SU-DHL-6 (cell line): ENCODE measurements around the gene CAPN5.

ENCODE experiments used
- H2AFZ ChIP-seq: fragments of 200-600 bp; sonication (generic); 2 replicates; pipeline ENCODE4 v1.6.1; 2014; ENCODE audit warnings: low read depth, mild to moderate bottlenecking, moderate library complexity, mixed read lengths, antibody characterized with exemption, low read length; ENCODE audit not compliant: severe bottlenecking
- H3F3A ChIP-seq: fragments of 200-600 bp; shearing (Covaris generic); 2 replicates; pipeline ENCODE4 v1.6.0; 2016; ENCODE audit warnings: antibody characterized with exemption, mild to moderate bottlenecking; ENCODE audit not compliant: insufficient read depth
- H3K27ac ChIP-seq: fragments of 200-600 bp; sonication (generic); 2 replicates; pipeline ENCODE4 v1.5.1; 2016; ENCODE audit warnings: low read depth, mild to moderate bottlenecking, low read length, moderate library complexity, mixed read lengths
- H3K27me3 ChIP-seq: fragments of 200-600 bp; sonication (generic), shearing (Covaris generic); 2 replicates; pipeline ENCODE4 v1.6.0; 2014; ENCODE audit warnings: mild to moderate bottlenecking, low read length
- H3K36me3 ChIP-seq: fragments of 200-600 bp; sonication (generic); 2 replicates; pipeline ENCODE4 v1.6.1; 2014; ENCODE audit warnings: mild to moderate bottlenecking, low read length, mixed read lengths
- H3K4me2 ChIP-seq: fragments of 300-600, 200-600 bp; shearing (Covaris generic), sonication (generic); 2 replicates; pipeline ENCODE4 v1.6.0; 2014; ENCODE audit warnings: low read length, low read depth, mild to moderate bottlenecking; ENCODE audit not compliant: poor library complexity, severe bottlenecking
- H3K4me3 ChIP-seq: fragments of 200-600 bp; sonication (generic); 2 replicates; pipeline ENCODE4 v1.5.1; 2014; ENCODE audit warnings: antibody characterized with exemption, low read length, mild to moderate bottlenecking, mixed read lengths; ENCODE audit not compliant: insufficient read depth, poor library complexity, severe bottlenecking
- H3K79me2 ChIP-seq: fragments of 200-600 bp; sonication (generic); 2 replicates; pipeline ENCODE4 v1.6.1; 2014; ENCODE audit warnings: mild to moderate bottlenecking, low read length, moderate library complexity; ENCODE audit not compliant: insufficient read depth
- H3K9ac ChIP-seq: fragments of 200-600 bp; sonication (generic); 2 replicates; pipeline ENCODE4 v1.7.0; 2014; ENCODE audit warnings: mild to moderate bottlenecking, low read length
- H3K9me2 ChIP-seq: fragments of 200-600 bp; sonication (generic); replicated peaks from 2 replicates; pipeline ENCODE4 v1.6.1; 2014; ENCODE audit warnings: low read length; ENCODE audit not compliant: insufficient read depth
- H3K9me3 ChIP-seq: fragments of 200-600 bp; sonication (generic); 2 replicates; pipeline ENCODE4 v1.6.1; 2014; ENCODE audit warnings: low read length, mixed read lengths; ENCODE audit not compliant: insufficient read depth
- H4K20me1 ChIP-seq: fragments of 200-600 bp; sonication (generic); 2 replicates; pipeline ENCODE4 v1.6.1; 2014; ENCODE audit warnings: low read depth, mild to moderate bottlenecking, antibody characterized with exemption, low read length, moderate library complexity, mixed read lengths
- EZH2phosphoT487 ChIP-seq: fragments of 200-600 bp; sonication (generic), shearing (Covaris generic); conservative IDR thresholded peaks from 2 replicates; pipeline ENCODE4 v1.6.1; 2018; ENCODE audit warnings: mild to moderate bottlenecking, antibody characterized with exemption, low read length, moderate library complexity, mixed read lengths
- TF ChIP-seq, protein P1 (sequence below): fragments of 200-600 bp; sonication (generic); IDR thresholded peaks from one replicate; pipeline ENCODE4 v1.5.1; 2017; ENCODE audit warnings: antibody characterized with exemption, mild to moderate bottlenecking, low read length, moderate library complexity; ENCODE audit not compliant: insufficient read depth, poor library complexity, severe bottlenecking

CAPN5 gene

DNA sequence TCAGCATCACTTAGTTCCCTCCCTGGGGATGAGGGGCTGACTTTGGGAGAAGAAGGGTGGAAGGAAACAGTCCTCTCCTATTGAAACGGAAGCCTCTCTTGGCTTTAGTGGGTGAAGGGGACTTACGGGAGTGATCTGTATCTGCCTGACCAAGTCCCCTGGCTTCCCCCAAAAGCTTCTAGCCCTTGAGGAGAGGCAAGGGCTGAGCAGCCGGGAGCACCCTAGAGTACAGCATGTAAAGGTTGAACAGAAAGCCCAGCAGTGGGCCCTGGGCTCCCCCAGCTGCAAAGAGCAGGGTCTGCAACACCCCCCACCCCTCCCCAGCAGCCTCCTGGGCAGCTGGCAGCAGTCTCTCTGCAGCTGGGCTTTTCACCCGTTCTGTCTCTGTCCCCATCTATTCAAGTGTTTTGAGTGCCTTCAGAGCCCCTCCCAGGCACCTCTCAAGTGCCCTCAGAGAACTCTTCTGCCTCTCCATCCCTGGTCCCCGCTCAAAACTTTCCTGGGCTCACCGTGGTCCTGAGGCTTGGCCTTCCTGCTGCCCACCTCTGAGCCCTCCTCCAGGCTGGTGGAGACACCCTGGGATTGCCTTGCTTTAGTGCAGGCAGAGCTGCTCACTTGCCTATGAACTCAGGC is 2.7 kb downstream of the CAPN5 start:
- Histone ChIP-seq H3F3A (no peaks in the 10 kb centered on the region), H4K20me1 (no peaks in the 10 kb centered on the region), H3K9me2 (no peaks in the 10 kb centered on the region), H3K79me2 (no peaks in the 10 kb centered on the region), H3K9ac (no peak overlapping the region), H2AFZ (no peak overlapping the region), H3K4me2 (no peak overlapping the region), H3K27ac (no peak overlapping the region), H3K9me3 (no peaks in the 10 kb centered on the region), H3K27me3 (no peaks in the 10 kb centered on the region), H3K4me3 (no peak overlapping the region), H3K36me3 (no peaks in the 10 kb centered on the region)
- TF ChIP-seq EZH2phosphoT487: no peak
- TF ChIP-seq, protein P1, sequence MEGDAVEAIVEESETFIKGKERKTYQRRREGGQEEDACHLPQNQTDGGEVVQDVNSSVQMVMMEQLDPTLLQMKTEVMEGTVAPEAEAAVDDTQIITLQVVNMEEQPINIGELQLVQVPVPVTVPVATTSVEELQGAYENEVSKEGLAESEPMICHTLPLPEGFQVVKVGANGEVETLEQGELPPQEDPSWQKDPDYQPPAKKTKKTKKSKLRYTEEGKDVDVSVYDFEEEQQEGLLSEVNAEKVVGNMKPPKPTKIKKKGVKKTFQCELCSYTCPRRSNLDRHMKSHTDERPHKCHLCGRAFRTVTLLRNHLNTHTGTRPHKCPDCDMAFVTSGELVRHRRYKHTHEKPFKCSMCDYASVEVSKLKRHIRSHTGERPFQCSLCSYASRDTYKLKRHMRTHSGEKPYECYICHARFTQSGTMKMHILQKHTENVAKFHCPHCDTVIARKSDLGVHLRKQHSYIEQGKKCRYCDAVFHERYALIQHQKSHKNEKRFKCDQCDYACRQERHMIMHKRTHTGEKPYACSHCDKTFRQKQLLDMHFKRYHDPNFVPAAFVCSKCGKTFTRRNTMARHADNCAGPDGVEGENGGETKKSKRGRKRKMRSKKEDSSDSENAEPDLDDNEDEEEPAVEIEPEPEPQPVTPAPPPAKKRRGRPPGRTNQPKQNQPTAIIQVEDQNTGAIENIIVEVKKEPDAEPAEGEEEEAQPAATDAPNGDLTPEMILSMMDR: no peak

DNA sequence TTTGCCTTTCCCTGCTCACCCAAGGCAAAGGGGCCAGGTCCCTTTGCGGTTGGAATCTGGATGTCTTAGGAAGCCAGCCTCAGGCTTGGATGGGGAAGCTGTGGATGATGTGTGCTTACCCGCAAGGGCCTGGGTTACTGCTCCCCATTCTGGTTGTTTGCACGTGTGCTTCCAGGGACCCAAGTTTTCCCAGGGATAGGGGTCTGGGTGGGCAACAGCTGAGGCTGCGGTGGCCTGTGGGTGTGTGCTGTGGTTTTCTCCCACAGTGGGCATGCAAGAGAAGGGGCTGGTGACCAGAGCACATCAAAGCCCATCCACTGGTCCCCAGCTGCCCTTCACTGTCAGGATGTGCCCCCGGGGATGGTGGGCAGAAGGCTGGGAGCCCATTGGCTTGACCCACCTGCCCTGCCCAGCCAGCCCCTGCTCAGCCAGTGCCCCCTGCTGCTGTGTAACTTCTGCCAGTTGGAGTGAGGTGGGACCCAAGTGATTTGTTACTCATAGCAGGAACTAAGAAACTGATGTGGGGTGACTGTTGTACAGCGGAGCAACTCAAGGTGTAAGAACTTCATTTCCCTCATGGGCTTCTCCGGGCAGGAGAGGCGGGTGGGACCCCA is 3.3 kb downstream of the CAPN5 start:
- no peak overlapping the region for H3K4me2 ChIP-seq

DNA sequence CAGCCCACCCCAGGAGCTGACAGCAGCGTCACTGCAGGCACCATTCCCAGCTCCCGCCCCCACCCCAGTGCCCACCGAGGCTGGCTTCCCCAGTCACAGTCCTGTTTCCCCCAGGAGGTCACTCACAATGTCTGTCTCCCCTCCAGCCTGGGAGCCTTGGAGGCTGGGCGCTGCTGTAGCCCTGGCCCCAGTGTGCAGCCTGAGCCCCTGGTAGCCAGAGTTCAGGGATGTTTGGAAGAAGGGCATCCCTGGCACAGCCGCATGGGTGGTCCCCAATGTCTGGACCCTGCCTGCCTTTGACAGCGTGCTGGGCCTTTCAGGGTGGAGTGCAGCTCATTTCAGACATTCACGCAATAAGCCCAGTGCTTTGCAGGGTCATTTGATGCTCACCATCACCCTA is 4.3 kb downstream of the CAPN5 start:
- Histone ChIP-seq H3K27me3 (no peaks in the 10 kb centered on the region), H3K4me2 (no peak overlapping the region), H2AFZ (no peak overlapping the region), H3K4me3 (no peak overlapping the region), H3K79me2 (no peaks in the 10 kb centered on the region), H3K27ac (no peak overlapping the region), H3K9me2 (no peaks in the 10 kb centered on the region), H4K20me1 (no peaks in the 10 kb centered on the region), H3K9me3 (no peaks in the 10 kb centered on the region), H3F3A (no peaks in the 10 kb centered on the region), H3K9ac (no peak overlapping the region), H3K36me3 (no peaks in the 10 kb centered on the region)
- TF ChIP-seq EZH2phosphoT487: no peak
- TF ChIP-seq, protein P1: no peak

More for the DNA sequence above, 3.3 kb downstream of the CAPN5 start:
- Histone ChIP-seq H3K9me3 (no peaks in the 10 kb centered on the region), H3F3A (no peaks in the 10 kb centered on the region), H2AFZ (no peak overlapping the region), H4K20me1 (no peaks in the 10 kb centered on the region), H3K27me3 (no peaks in the 10 kb centered on the region), H3K9ac (no peak overlapping the region), H3K36me3 (no peaks in the 10 kb centered on the region), H3K4me3 (no peak overlapping the region), H3K79me2 (no peaks in the 10 kb centered on the region), H3K9me2 (no peaks in the 10 kb centered on the region), H3K27ac (no peak overlapping the region)
- TF ChIP-seq, protein P1: no peak
- no peak for TF ChIP-seq EZH2phosphoT487
